Stimulated activated CD4-positive, alpha-beta T cell treated with anti-CD3 and anti-CD28 coated beads, Interleukin-2, amount 100 ng/mL, for 4 hours (primary cell): ENCODE data around the gene ZNF385B.

Source experiments
- DNase-seq: peaks from one replicate; pipeline ENCODE4 v3.0.0-alpha.2; 2020; ENCODE audit warnings: low read depth

ZNF385B gene

GRCh38 chr2:179550849-179551248 lies 310.6 kb downstream of the ZNF385B start:
- no peak for DNase-seq

GRCh38 chr2:179550214-179550613 lies 311.2 kb downstream of the ZNF385B start:
- no peak for DNase-seq

GRCh38 chr2:179546656-179547055 lies 314.8 kb downstream of the ZNF385B start:
- DNase-seq: no peak

- no peak for DNase-seq
Observed at GRCh38 chr2:179545024-179545423, 316.4 kb downstream of the ZNF385B start.

GRCh38 chr2:179543361-179543901 lies 318.0 kb downstream of the ZNF385B start:
- no peak for DNase-seq

- DNase-seq: no peak
Observed at GRCh38 chr2:179541586-179541985, 319.8 kb downstream of the ZNF385B start.

- DNase-seq: no peak
Observed at GRCh38 chr2:179539124-179539511, 322.3 kb downstream of the ZNF385B start.

- no peak for DNase-seq
Observed at GRCh38 chr2:179538406-179539123, 322.8 kb downstream of the ZNF385B start.

- DNase-seq: no peak
Observed at GRCh38 chr2:179536185-179536584, 325.2 kb downstream of the ZNF385B start.

- DNase-seq: no peak
Observed at GRCh38 chr2:179533875-179534274, 327.5 kb downstream of the ZNF385B start.

- DNase-seq: no peak
Observed at GRCh38 chr2:179532863-179533278, 328.5 kb downstream of the ZNF385B start.

- no peak for DNase-seq
Observed at GRCh38 chr2:179528576-179529069, 332.8 kb downstream of the ZNF385B start.

GRCh38 chr2:179525340-179525739 lies 336.1 kb downstream of the ZNF385B start:
- no peak for DNase-seq

- no peak for DNase-seq
Observed at GRCh38 chr2:179524809-179525339, 336.5 kb downstream of the ZNF385B start.

GRCh38 chr2:179521944-179522343 lies 339.5 kb downstream of the ZNF385B start:
- no peak for DNase-seq

GRCh38 chr2:179518830-179519229 lies 342.6 kb downstream of the ZNF385B start:
- DNase-seq: no peak

GRCh38 chr2:179513181-179513580 lies 348.2 kb downstream of the ZNF385B start:
- DNase-seq: no peak

- no peak for DNase-seq
Observed at GRCh38 chr2:179512281-179513035, 349.0 kb downstream of the ZNF385B start.

- DNase-seq: no peak
Observed at GRCh38 chr2:179511105-179511789, 350.2 kb downstream of the ZNF385B start.

GRCh38 chr2:179495315-179495714 lies 366.1 kb downstream of the ZNF385B start:
- DNase-seq: no peak

- no peak for DNase-seq
Observed at GRCh38 chr2:179488563-179488962, 372.8 kb downstream of the ZNF385B start.
